BLaER1 (cell line): ENCODE measurements around the gene TPP1.

ENCODE experiments used
- H3K27ac ChIP-seq: shearing (Covaris generic); formaldehyde crosslinking; 2 replicates; pipeline ENCODE4 v1.8.1; 2022
- H3K27me3 ChIP-seq: shearing (Covaris generic); formaldehyde crosslinking; 2 replicates; pipeline ENCODE4 v1.8.1; 2022
- H3K36me3 ChIP-seq: shearing (Covaris generic); formaldehyde crosslinking; 2 replicates; pipeline ENCODE4 v1.8.1; 2022
- H3K4me1 ChIP-seq: shearing (Covaris generic); formaldehyde crosslinking; 2 replicates; pipeline ENCODE4 v1.8.1; 2022
- H3K4me2 ChIP-seq: shearing (Covaris generic); formaldehyde crosslinking; 2 replicates; pipeline ENCODE4 v1.8.1; 2022
- H3K4me3 ChIP-seq: shearing (Covaris generic); formaldehyde crosslinking; 2 replicates; pipeline ENCODE4 v1.8.1; 2022
- H3K9ac ChIP-seq: shearing (Covaris generic); formaldehyde crosslinking; 2 replicates; pipeline ENCODE4 v1.8.1; 2022
- H3K9me3 ChIP-seq: shearing (Covaris generic); formaldehyde crosslinking; 2 replicates; pipeline ENCODE4 v1.8.1; 2022
- H4K20me1 ChIP-seq: shearing (Covaris generic); formaldehyde crosslinking; 2 replicates; pipeline ENCODE4 v1.8.1; 2022
- Cebpa-rat ChIP-seq: shearing (Covaris generic); IDR thresholded peaks from 2 replicates; pipeline ENCODE4 v1.8.1; 2022

The TPP1 gene

GRCh38 chr11:6607190-6607795 is 11.9 kb downstream of the TPP1 start:
- TF ChIP-seq Cebpa-rat: no peak
- Histone ChIP-seq H3K27me3 (no peaks in the 10 kb centered on the region; the same call in 1 of the 2 replicates), H3K9me3 (no peaks in the 10 kb centered on the region), H3K4me3 (no peak overlapping the region), H3K9ac (0 out of 2 replicates have a peak overlapping the region, but pooled peaks have one; percentile 59), H3K4me2 (peak overlapping the region; percentile 96), H3K36me3 (peaks cover 38% of the 10 kb centered on the region), H4K20me1 (peaks cover 40% of the 10 kb centered on the region), H3K27ac (peak overlapping the region; percentile 56), H3K4me1 (peaks cover 53% of the 10 kb centered on the region)

- H3K4me3 ChIP-seq: no peak overlapping the region
- H3K36me3 ChIP-seq: peaks cover 44% of the 10 kb centered on the region
- H3K9ac ChIP-seq: peak overlapping the region; percentile 59; the same call in 1 of the 2 replicates
- H3K27me3 ChIP-seq: no peaks in the 10 kb centered on the region; the same call in 1 of the 2 replicates
- no peaks in the 10 kb centered on the region for H3K9me3 ChIP-seq
- peaks cover 60% of the 10 kb centered on the region for H3K4me1 ChIP-seq
- peak overlapping the region; percentile 96 for H3K4me2 ChIP-seq
- TF ChIP-seq Cebpa-rat: no peak
- H3K27ac ChIP-seq: peak overlapping the region; percentile 56
- H4K20me1 ChIP-seq: peaks cover 44% of the 10 kb centered on the region
Observed at GRCh38 chr11:6606471-6607189, 12.6 kb downstream of the TPP1 start.

GRCh38 chr11:6604790-6605189 is 14.4 kb downstream of the TPP1 start:
- Histone ChIP-seq H4K20me1 (peaks cover 50% of the 10 kb centered on the region), H3K9me3 (no peaks in the 10 kb centered on the region), H3K9ac (peak overlapping the region; percentile 88), H3K4me1 (peaks cover 52% of the 10 kb centered on the region), H3K36me3 (peaks cover 48% of the 10 kb centered on the region), H3K27ac (no peak overlapping the region), H3K27me3 (no peaks in the 10 kb centered on the region), H3K4me3 (peak overlapping the region; percentile 80), H3K4me2 (peak overlapping the region; percentile 96)
- TF ChIP-seq Cebpa-rat: no peak

- no peak for TF ChIP-seq Cebpa-rat
- Histone ChIP-seq H3K4me2 (peak overlapping the region; percentile 96), H3K4me3 (peak overlapping the region; percentile 80), H3K4me1 (peaks cover 52% of the 10 kb centered on the region), H3K9me3 (no peaks in the 10 kb centered on the region), H4K20me1 (peaks cover 56% of the 10 kb centered on the region), H3K9ac (peak overlapping the region; percentile 88), H3K36me3 (peaks cover 48% of the 10 kb centered on the region), H3K27ac (peak overlapping the region; percentile 80), H3K27me3 (no peaks in the 10 kb centered on the region)
Observed at GRCh38 chr11:6604081-6604626, 15.1 kb downstream of the TPP1 start.

GRCh38 chr11:6603287-6604080 is 15.7 kb downstream of the TPP1 start, which contains the start of the genes ILK and RRP8:
TSS of gene ILK (plus strand) at chr11:6603774. CDS start at chr11:6604272, 498 bp downstream.
TSS of gene RRP8 (minus strand) at chr11:6603616. CDS start at chr11:6603502, 114 bp downstream.
- H3K9ac ChIP-seq: peak within 1 kb of the TSS; percentile 88
- peak within 1 kb of the TSS; percentile 80 for H3K27ac ChIP-seq
- H3K36me3 ChIP-seq: peaks cover 48% of the 10 kb centered on the region
- peak within 1 kb of the TSS; percentile 80 for H3K4me3 ChIP-seq
- TF ChIP-seq Cebpa-rat: no peak
- peak within 1 kb of the TSS; percentile 96 for H3K4me2 ChIP-seq
- no peaks in the 10 kb centered on the region for H3K27me3 ChIP-seq
- no peaks in the 10 kb centered on the region for H3K9me3 ChIP-seq
- H3K4me1 ChIP-seq: peaks cover 52% of the 10 kb centered on the region
- peaks cover 63% of the 10 kb centered on the region for H4K20me1 ChIP-seq

- TF ChIP-seq Cebpa-rat: no peak
- H3K27ac ChIP-seq: peak overlapping the region; percentile 80
Observed at GRCh38 chr11:6602096-6602940, 16.9 kb downstream of the TPP1 start.

GRCh38 chr11:6601041-6601461 is 18.2 kb downstream of the TPP1 start:
- no peak overlapping the region for H3K4me3 ChIP-seq
- H3K36me3 ChIP-seq: peaks cover 61% of the 10 kb centered on the region
- peaks cover 32% of the 10 kb centered on the region for H3K4me1 ChIP-seq
- no peaks in the 10 kb centered on the region for H3K9me3 ChIP-seq
- H3K27ac ChIP-seq: no peak overlapping the region
- H3K9ac ChIP-seq: 0 out of 2 replicates have a peak overlapping the region, but pooled peaks have one; percentile 3
- no peaks in the 10 kb centered on the region for H3K27me3 ChIP-seq
- H3K4me2 ChIP-seq: no peak overlapping the region
- H4K20me1 ChIP-seq: peaks cover 78% of the 10 kb centered on the region
- no peak for TF ChIP-seq Cebpa-rat

More at GRCh38 chr11:6602096-6602940, 16.9 kb downstream of the TPP1 start:
- Histone ChIP-seq H3K9ac (peak overlapping the region; percentile 88), H3K4me2 (peak overlapping the region; percentile 96), H3K36me3 (peaks cover 48% of the 10 kb centered on the region), H3K4me1 (peaks cover 45% of the 10 kb centered on the region), H3K27me3 (no peaks in the 10 kb centered on the region), H3K9me3 (no peaks in the 10 kb centered on the region), H4K20me1 (peaks cover 75% of the 10 kb centered on the region), H3K4me3 (peak overlapping the region; percentile 80)

GRCh38 chr11:6599881-6600390 is 19.3 kb downstream of the TPP1 start:
- Histone ChIP-seq H3K27ac (no peak overlapping the region), H3K4me1 (peaks cover 24% of the 10 kb centered on the region), H3K36me3 (peaks cover 72% of the 10 kb centered on the region), H3K27me3 (no peaks in the 10 kb centered on the region), H3K4me2 (no peak overlapping the region), H4K20me1 (peaks cover 81% of the 10 kb centered on the region), H3K9ac (no peak overlapping the region), H3K4me3 (no peak overlapping the region), H3K9me3 (no peaks in the 10 kb centered on the region)
- no peak for TF ChIP-seq Cebpa-rat
